ENCODE data around the gene SLC7A5. TPM values are rescaled to one million over a fixed set of nuclear protein-coding genes. Genes with fewer than 3 reads are reported as not detected.

SLC7A5 gene
- total RNA-seq (2022; extraction: Qiagen RNA extraction): 681 to 813 TPM (median 793 TPM) in 5 replicates

DNA sequence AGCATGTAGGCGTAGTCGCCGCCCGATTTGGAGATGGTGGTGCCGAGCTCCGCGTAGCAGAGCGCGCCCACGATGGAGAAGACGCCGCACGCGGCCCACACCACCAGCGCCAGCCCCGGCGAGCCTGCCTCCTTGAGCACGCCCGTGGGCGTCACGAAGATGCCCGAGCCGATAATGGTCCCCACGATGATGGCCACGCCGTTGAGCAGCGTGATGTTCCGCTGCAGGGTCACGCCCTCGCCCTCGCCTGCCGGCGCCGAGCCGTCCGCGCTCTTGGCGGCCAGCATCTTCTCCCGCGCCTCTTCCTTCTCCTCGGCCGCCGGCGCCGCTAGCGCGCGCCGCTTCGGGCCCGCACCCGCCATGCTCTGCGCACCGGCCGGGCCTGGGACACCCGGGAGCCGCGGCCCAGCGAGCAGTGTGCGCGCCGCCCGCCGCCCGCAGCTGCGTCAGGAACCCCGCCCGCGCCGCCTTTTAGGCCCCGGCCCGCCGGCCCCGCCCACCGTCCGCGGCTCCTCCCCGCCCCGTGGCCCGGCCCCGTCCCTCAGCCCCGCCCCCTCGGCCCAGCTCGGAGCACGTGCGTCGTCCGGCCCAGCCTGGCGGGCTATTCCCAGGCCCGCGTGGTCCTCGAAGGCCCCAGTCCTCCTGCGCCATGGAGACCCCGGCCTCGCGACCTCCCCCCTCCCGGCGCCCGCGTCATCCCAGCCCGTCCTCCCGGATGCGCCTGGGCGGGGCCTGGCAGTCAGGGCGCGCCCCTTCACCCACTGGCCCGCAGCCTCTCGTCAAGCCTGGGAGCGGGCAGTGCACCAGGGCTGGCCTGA is at the start of gene SLC7A5:
Gene SLC7A5, minus strand, starts transcription at position 447 of the 818 bp plus-strand sequence. Its CDS starts 85 bp downstream, at position 362.

Other genes starting within 250 kb of the SLC7A5 start
- 46.2 to 54.8 TPM (median 51.1 TPM) in 5 replicates for gene KLHDC4, start 103.5 kb downstream of the SLC7A5 start, total RNA-seq (2022; extraction: Qiagen RNA extraction)
- gene CA5A, start 67.0 kb upstream of the SLC7A5 start, total RNA-seq (2022; extraction: Qiagen RNA extraction): not detected in 5 replicates
- gene BANP, start 81.9 kb upstream of the SLC7A5 start, total RNA-seq (2022; extraction: Qiagen RNA extraction): 14.3 to 16.7 TPM (median 16.0 TPM) in 5 replicates